B cell (primary cell): ENCODE measurements around the gene TTC24. TPM values are rescaled to one million over a fixed set of nuclear protein-coding genes. Genes with fewer than 3 reads are reported as not detected.

Experiments used
- ATAC-seq: fragments of 200-7000 bp; cut with Tn5 transposase; one replicate; pipeline ENCODE4 v1.10.0; 2021; ENCODE audit warnings: low read depth, mild to moderate bottlenecking, moderate number of reproducible peaks, moderate library complexity
- CTCF ChIA-PET: fragments of 350-600 bp; sonication (Branson Sonifier 250); formaldehyde crosslinking; loops from one replicate; lab custom pipeline; 2021; ENCODE audit warnings: antibody characterized with exemption, inconsistent platforms; lab: Charles Lee
- POLR2A ChIA-PET: fragments of 350-600 bp; sonication (Branson Sonifier 250); formaldehyde crosslinking; loops from one replicate; lab custom pipeline; 2021; ENCODE audit warnings: antibody characterized with exemption; lab: Charles Lee
- DNase-seq: peaks from one replicate; pipeline ENCODE4 v3.0.0; 2013
- H2AFZ ChIP-seq: 2 replicates; pipeline ENCODE4 v1.6.1; 2012; ENCODE audit warnings: mild to moderate bottlenecking, low read depth, low read length; ENCODE audit not compliant: insufficient read depth, poor library complexity, severe bottlenecking
- H3K27ac ChIP-seq, 2 donors: 1 replicate in 1 of 2; 2 replicates in 1 of 2; pipeline ENCODE4 v1.5.1; 2012 to 2013; ENCODE audit warnings: low read length in 2 of 2, mild to moderate bottlenecking in 2 of 2, moderate library complexity in 1 of 2
- H3K27me3 ChIP-seq, 4 experiments: fragments of 200-600 bp in 1 of 4; sonication (generic) in 1 of 4; replicated peaks in 1 of 4; 1 replicate in 2 of 4; 2 replicates in 2 of 4; pipeline versions ENCODE4 v1.6.1 to v1.7.0; 2013 to 2016; ENCODE audit warnings: low read length in 3 of 4, mild to moderate bottlenecking in 2 of 4, mixed read lengths in 1 of 4, moderate library complexity in 1 of 4; ENCODE audit not compliant: insufficient read depth in 4 of 4, control insufficient read depth in 3 of 4; ENCODE audit errors: control extremely low read depth in 1 of 4
- H3K36me3 ChIP-seq, 2 experiments: replicated peaks in 1 of 2; 1 replicate in 1 of 2; 2 replicates in 1 of 2; pipeline versions ENCODE4 v1.6.1 to v1.7.1; 2013; ENCODE audit warnings: low read length in 1 of 2; ENCODE audit not compliant: insufficient read depth in 2 of 2, control insufficient read depth in 1 of 2; ENCODE audit errors: control extremely low read depth in 1 of 2, extremely low read depth in 1 of 2
- H3K4me1 ChIP-seq, 2 donors: fragments of 200-600 bp in 1 of 2; sonication (generic) in 1 of 2; 1 replicate in 1 of 2; 2 replicates in 1 of 2; pipeline versions ENCODE4 v1.5.1 to v1.6.1; 2013 to 2017; ENCODE audit warnings: low read length in 2 of 2; ENCODE audit not compliant: control insufficient read depth in 2 of 2, insufficient read depth in 2 of 2
- H3K4me2 ChIP-seq: replicated peaks from 2 replicates; pipeline ENCODE3; 2012; ENCODE audit warnings: mild to moderate bottlenecking, low read depth, low read length; ENCODE audit not compliant: poor library complexity, severe bottlenecking
- H3K4me3 ChIP-seq, 5 experiments: fragments of 200-600 bp in 1 of 5; sonication (generic) in 1 of 5; 1 replicate in 3 of 5; 2 replicates in 2 of 5; pipeline versions ENCODE4 v1.5.1 to v1.7.0; 2011 to 2016; ENCODE audit warnings: low read length in 4 of 5, mild to moderate bottlenecking in 4 of 5, low read depth in 2 of 5, control low read depth in 1 of 5, moderate library complexity in 1 of 5; ENCODE audit not compliant: insufficient read depth in 1 of 5; ENCODE audit errors: control extremely low read depth in 1 of 5, extremely low read depth in 1 of 5
- H3K79me2 ChIP-seq: fragments of 200-600 bp; sonication (generic); one replicate; pipeline ENCODE4 v1.6.0; 2016; ENCODE audit warnings: low read length; ENCODE audit not compliant: control insufficient read depth, insufficient read depth
- H3K9ac ChIP-seq: fragments of 200-600 bp; sonication (generic); 2 replicates; pipeline ENCODE4 v1.6.1; 2017; ENCODE audit warnings: mild to moderate bottlenecking, low read length, moderate library complexity
- H3K9me3 ChIP-seq, 3 donors: one replicate each; pipeline versions ENCODE4 v1.6.1 to v1.7.1; 2013; ENCODE audit warnings: low read length in 2 of 3; ENCODE audit not compliant: control insufficient read depth in 2 of 3, insufficient read depth in 1 of 3; ENCODE audit errors: control extremely low read depth in 1 of 3
- H4K20me1 ChIP-seq: 2 replicates; pipeline ENCODE4 v1.6.0; 2012; ENCODE audit warnings: mild to moderate bottlenecking, low read length; ENCODE audit not compliant: insufficient read depth, control insufficient read depth, poor library complexity, severe bottlenecking
- H3K27ac Mint-ChIP-seq: one replicate; pipeline ENCODE4 v1.8.0; 2021; ENCODE audit warnings: mixed read lengths
- H3K27me3 Mint-ChIP-seq: one replicate; pipeline ENCODE4 v1.8.0; 2021; ENCODE audit warnings: mixed read lengths
- H3K4me1 Mint-ChIP-seq: one replicate; pipeline ENCODE4 v1.8.0; 2021; ENCODE audit warnings: mixed read lengths
- H3K4me3 Mint-ChIP-seq: one replicate; pipeline ENCODE4 v1.8.0; 2021; ENCODE audit warnings: mixed read lengths
- H3K9me3 Mint-ChIP-seq: one replicate; pipeline ENCODE4 v1.8.0; 2022; ENCODE audit warnings: mixed read lengths; ENCODE audit not compliant: insufficient read depth
- CTCF ChIP-seq: fragments of 200-600 bp; IDR thresholded peaks from one replicate; pipeline ENCODE4 v1.8.0; 2022; ENCODE audit warnings: antibody characterized with exemption, mild to moderate bottlenecking
- EZH2 ChIP-seq: IDR thresholded peaks from 2 replicates; pipeline ENCODE4 v1.6.1; 2012; ENCODE audit warnings: borderline replicate concordance, low read depth, mild to moderate bottlenecking, moderate library complexity, low read length; ENCODE audit not compliant: insufficient read depth, poor library complexity, severe bottlenecking
- WGBS: methylation state at CpG from one replicate; pipeline ENCODE4 v1.1.5; 2013; ENCODE audit warnings: missing lambda C conversion rate; ENCODE audit not compliant: insufficient coverage; 5-methylcytosine and 5-hydroxymethylcytosine counted together
- intact Hi-C: fragments of 100-400 bp; cut with micrococcal nuclease; formaldehyde crosslinking; loops from one replicate; pipeline ENCODE4 v1.10.0; 2022
- polyA plus RNA-seq: library from polyadenylated mRNA; depleted of rRNA; stranded (reverse); fragments of >200 nt; gene quantifications from 2 replicates; pipeline ENCODE4 v1.2.3, GENCODE V29; 2012
- total RNA-seq, 2 donors: library from RNA; stranded (reverse); fragments of 120-200 nt in 1 of 2; gene quantifications; 1 replicate in 1 of 2; 2 replicates in 1 of 2; pipeline versions ENCODE4 v1.2.3 to v1.2.4, GENCODE V29; 2013 to 2022

The TTC24 gene
- total and polyA plus RNA-seq, 2 donors (not counting 1 experiment from before 2014, with no cell fraction given), result 24.3 to 29.8 TPM

- 90% methylated on average over 2 of the region's 2 CpGs for WGBS
- no peak overlapping the region for H3K4me3 Mint-ChIP-seq
- Histone ChIP-seq H3K27ac (no peak overlapping the region), H3K27me3 (no peaks in the 10 kb centered on the region), H3K9me3 (no peaks in the 10 kb centered on the region), H2AFZ (no peak overlapping the region), H4K20me1 (no peaks in the 10 kb centered on the region), H3K79me2 (no peaks in the 10 kb centered on the region), H3K4me2 (no peak overlapping the region), H3K4me3 (no peak overlapping the region), H3K9ac (no peak overlapping the region), H3K4me1 (no peaks in the 10 kb centered on the region), H3K36me3 (no peaks in the 10 kb centered on the region)
- ATAC-seq, result no peak
- ChIA-PET POLR2A (interaction anchor here (0.6 kb wide), 1 partner anchor 435 kb away, joined by 4 read pairs; no protein-coding TSS in a partner anchor), CTCF (interaction anchor here (1.7 kb wide), 1 partner anchor 9 kb away, joined by 4 read pairs; no protein-coding TSS in a partner anchor)
- no peak overlapping the region for H3K27ac Mint-ChIP-seq
- no peak for TF ChIP-seq EZH2
- TF ChIP-seq CTCF, result no peak
- H3K27me3 Mint-ChIP-seq, result no peaks in the 10 kb centered on the region
- H3K9me3 Mint-ChIP-seq, result no peaks in the 10 kb centered on the region
- H3K4me1 Mint-ChIP-seq, result no peaks in the 10 kb centered on the region
- intact Hi-C loops, result no loop called here
- no peak for DNase-seq
These were observed 38.6 kb upstream of the TTC24 start for GRCh38 chr1:156540955-156541354.

GRCh38 chr1:156543066-156543465 lies 36.5 kb upstream of the TTC24 start:
- Histone ChIP-seq H3K4me2 (no peak overlapping the region), H3K27ac (no peak overlapping the region), H3K27me3 (no peaks in the 10 kb centered on the region), H3K4me1 (no peaks in the 10 kb centered on the region), H3K4me3 (no peak overlapping the region), H3K9ac (no peak overlapping the region), H3K79me2 (no peaks in the 10 kb centered on the region), H3K9me3 (no peaks in the 10 kb centered on the region), H4K20me1 (no peaks in the 10 kb centered on the region), H2AFZ (no peak overlapping the region), H3K36me3 (no peaks in the 10 kb centered on the region)
- intact Hi-C loops, result no loop called here
- no peak for DNase-seq
- no peak for TF ChIP-seq CTCF
- Mint-ChIP-seq H3K27ac (no peak overlapping the region), H3K4me3 (no peak overlapping the region), H3K27me3 (no peaks in the 10 kb centered on the region), H3K9me3 (no peaks in the 10 kb centered on the region), H3K4me1 (no peaks in the 10 kb centered on the region)
- ATAC-seq, result no peak
- WGBS, result 86% methylated on average over 1 of the region's 1 CpG
- POLR2A ChIA-PET, result no interaction called here
- CTCF ChIA-PET, result interaction anchor here (0.6 to 1.7 kb wide), 3 partner anchors 29 to 42 kb away, joined by 3 to 4 read pairs (median 3); partner anchors contain the start of gene MEF2D
